ENCODE data around the gene PPP2R5D.

The PPP2R5D gene

GRCh38 chr6:43060755-43061633 is 76.6 kb downstream of the PPP2R5D start:
- TF ChIP-seq TAF1 (IDR thresholded peaks at IDR 0.05; ENCODE audit: borderline replicate concordance, insufficient read depth, low read length) (no peak), REST (IDR thresholded peaks at IDR 0.05; ENCODE audit: insufficient read depth in 1 of 2, low read depth in 2 of 2, low read length in 2 of 2) (no peak), SIN3A (IDR thresholded peaks at IDR 0.05; ENCODE audit: borderline replicate concordance, insufficient read depth, low read length) (no peak), FOXP2 (optimal IDR thresholded peaks at IDR 0.05; ENCODE audit: borderline replicate concordance, extremely low read depth, extremely low read length, insufficient read depth) (no peak), POLR2AphosphoS5 (IDR thresholded peaks at IDR 0.05; ENCODE audit: low read depth, low read length) (no peak)

- TF ChIP-seq SIN3A (IDR thresholded peaks at IDR 0.05; ENCODE audit: borderline replicate concordance, insufficient read depth, low read length) = no peak
- TF ChIP-seq REST (IDR thresholded peaks at IDR 0.05; ENCODE audit: insufficient read depth in 1 of 2, low read depth in 2 of 2, low read length in 2 of 2) = no peak
- no peak for TF ChIP-seq TAF1 (IDR thresholded peaks at IDR 0.05; ENCODE audit: borderline replicate concordance, insufficient read depth, low read length)
- no peak for TF ChIP-seq FOXP2 (optimal IDR thresholded peaks at IDR 0.05; ENCODE audit: borderline replicate concordance, extremely low read depth, extremely low read length, insufficient read depth)
- no peak for TF ChIP-seq POLR2AphosphoS5 (IDR thresholded peaks at IDR 0.05; ENCODE audit: low read depth, low read length)
These were observed 77.5 kb downstream of the PPP2R5D start for GRCh38 chr6:43061861-43062260.

Data from PFSK-1 (cell line).